Upper lobe of left lung (tissue), 6 donors: ENCODE data around the gene RAPGEFL1. TPM values are rescaled to one million over a fixed set of nuclear protein-coding genes. Genes with fewer than 3 reads are reported as not detected.
A peak's percentile ranks its signal among the peaks of the same experiment; 100 is the strongest.
"Not testable (repeated sequence)": the region's sequence is repeated elsewhere in the genome, so short reads cannot be mapped to it uniquely, and the experiment has no call there.

Experiments used
- ATAC-seq, 2 donors: fragments of 200-7000 bp; cut with Tn5 transposase; one replicate each; pipeline ENCODE4 v1.9.1; 2022; ENCODE audit warnings: mild to moderate bottlenecking in 2 of 2, moderate library complexity in 2 of 2; ENCODE audit not compliant: low FRiP score in 2 of 2
- DNase-seq, 2 donors: peaks; one replicate each; pipeline ENCODE4 v3.0.0-alpha.2; 2019 to 2020
- H3K27ac ChIP-seq, 4 donors: fragments of 200-600 bp; sonication (generic); one replicate each; pipeline ENCODE4 v1.5.1; 2016 to 2019
- H3K27me3 ChIP-seq, 4 donors: fragments of 200-600 bp; sonication (generic); one replicate each; pipeline ENCODE4 v1.5.1; 2017 to 2019
- H3K36me3 ChIP-seq, 4 donors: fragments of 200-600 bp; sonication (generic); one replicate each; pipeline ENCODE4 v1.5.1; 2016 to 2019
- H3K4me1 ChIP-seq, 4 donors: fragments of 200-600 bp; sonication (generic); one replicate each; pipeline ENCODE4 v1.5.1; 2018 to 2019
- H3K4me3 ChIP-seq, 4 donors: fragments of 200-600 bp; sonication (generic); one replicate each; pipeline ENCODE4 v1.5.1; 2017 to 2019; ENCODE audit warnings: mild to moderate bottlenecking in 2 of 4, moderate library complexity in 1 of 4
- H3K9me3 ChIP-seq, 4 donors: fragments of 200-600 bp; sonication (generic); one replicate each; pipeline ENCODE4 v1.5.1; 2018 to 2019
- CTCF ChIP-seq, 6 experiments: fragments of 450-650 bp in 4 of 6; fragments of 200-600 bp in 2 of 6; sonication (generic) in 2 of 6; IDR thresholded peaks; one replicate each; pipeline ENCODE4 v1.5.1; 2016 to 2019; ENCODE audit warnings: antibody characterized with exemption in 6 of 6
- EP300 ChIP-seq, 4 donors: sonication (generic); formaldehyde crosslinking; IDR thresholded peaks; one replicate each; pipeline ENCODE4 v1.5.1; 2017; ENCODE audit warnings: antibody characterized with exemption in 4 of 4, control low read depth in 2 of 4
- POLR2A ChIP-seq, 4 donors: fragments of 450-650 bp; IDR thresholded peaks; one replicate each; pipeline ENCODE4 v1.5.1; 2016 to 2017; ENCODE audit warnings: antibody characterized with exemption in 4 of 4, mild to moderate bottlenecking in 2 of 4
- POLR2AphosphoS5 ChIP-seq, 2 donors: sonication (generic); formaldehyde crosslinking; IDR thresholded peaks; one replicate each; pipeline ENCODE4 v1.5.1; 2017; ENCODE audit warnings: antibody characterized with exemption in 2 of 2
- whole genome bisulfite sequencing, 2 donors: methylation state at CpG; one replicate each; pipeline ENCODE4 v1.1.5; 2017 to 2018; 5-methylcytosine and 5-hydroxymethylcytosine counted together
- total RNA-seq, 6 donors: library from RNA; depleted of rRNA in 4 of 6; stranded (reverse); fragments of >200 nt in 4 of 6; gene quantifications; one replicate each; pipeline versions ENCODE4 v1.1.0 to v1.2.1, GENCODE V29; 2016 to 2021
- donor health status: DM: no; HTN: no; CAD: no; lungs with moderate emphysema.
- donor health status: DM: no; HTN: yes; CAD: no; lungs with severe emphysema.

Gene RAPGEFL1
- total RNA-seq, 6 donors from 2014 or later = 7.6 to 44.0 (median 13.5) TPM

- TF ChIP-seq POLR2A (IDR thresholded peaks at IDR 0.05) (peak in 3 of 4 donors; percentile 17 to 82 (median 17)), CTCF (IDR thresholded peaks at IDR 0.05) (peak; percentile 52 to 91 (median 82)), EP300 (IDR thresholded peaks at IDR 0.05) (no peak), POLR2AphosphoS5 (IDR thresholded peaks at IDR 0.05) (peak; percentile 85 to 92)
- Histone ChIP-seq H3K9me3 (no peaks in the 10 kb centered on the region), H3K27me3 (no peaks in the 10 kb centered on the region), H3K4me3 (peak within 1 kb of the TSS; percentile 60 to 85 (median 69)), H3K36me3 (no peaks in the 10 kb centered on the region), H3K4me1 (peaks cover 14 to 27% (median 16%) of the 10 kb centered on the region in 4 donors), H3K27ac (peak within 1 kb of the TSS; percentile 90 to 97 (median 96))
- peak; percentile 99 to 100 for ATAC-seq
- 2 to 6% methylated on average over 25 to 34 of the region's 59 CpGs for WGBS, 2 donors
- DNase-seq = peak; percentile 96 to 99
Measured at GRCh38 chr17:40218740-40219593, 41.7 kb downstream of the RAPGEFL1 start, which contains the start of gene WIPF2. Gene WIPF2, plus strand, starts transcription at chr17:40219304. Its CDS starts 37,156 bp downstream, at chr17:40256460.

- DNase-seq = peak in 1 of 2 donors; percentile 55
- Histone ChIP-seq H3K36me3 (no peaks in the 10 kb centered on the region), H3K27me3 (no peaks in the 10 kb centered on the region), H3K4me1 (peaks cover 19 to 35% (median 21%) of the 10 kb centered on the region in 4 donors), H3K4me3 (peak overlapping the region; percentile 60 to 85 (median 69)), H3K9me3 (no peaks in the 10 kb centered on the region), H3K27ac (peak overlapping the region; percentile 90 to 97 (median 96))
- 1 to 2% methylated on average over 24 of the region's 24 CpGs for WGBS, 2 donors
- no peak for TF ChIP-seq CTCF (IDR thresholded peaks at IDR 0.05)
- TF ChIP-seq EP300 (IDR thresholded peaks at IDR 0.05) = no peak
- no peak for TF ChIP-seq POLR2AphosphoS5 (IDR thresholded peaks at IDR 0.05)
- no peak for TF ChIP-seq POLR2A (IDR thresholded peaks at IDR 0.05)
- peak; percentile 67 to 73 for ATAC-seq
Measured at GRCh38 chr17:40219594-40220338, 42.5 kb downstream of the RAPGEFL1 start.

- Histone ChIP-seq H3K9me3 (no peaks in the 10 kb centered on the region), H3K4me3 (no peak overlapping the region), H3K4me1 (peaks cover 25 to 45% (median 33%) of the 10 kb centered on the region in 4 donors), H3K27ac (peak overlapping the region; percentile 41 to 79 (median 76)), H3K27me3 (no peaks in the 10 kb centered on the region), H3K36me3 (peaks cover 0 to 23% (median 9%) of the 10 kb centered on the region in 4 donors)
- WGBS, 2 donors = 39 to 53% methylated on average over 5 of the region's 5 CpGs
- TF ChIP-seq EP300 (IDR thresholded peaks at IDR 0.05) = no peak
- TF ChIP-seq POLR2AphosphoS5 (IDR thresholded peaks at IDR 0.05) = no peak
- TF ChIP-seq CTCF (IDR thresholded peaks at IDR 0.05) = no peak
- TF ChIP-seq POLR2A (IDR thresholded peaks at IDR 0.05) = no peak
- ATAC-seq (peak in 1 of 2 donors; percentile 62), DNase-seq (peak in 1 of 2 donors; percentile 86)
Measured at GRCh38 chr17:40224718-40225550, 47.7 kb downstream of the RAPGEFL1 start.

GRCh38 chr17:40229146-40229545 lies 51.9 kb downstream of the RAPGEFL1 start:
- Histone ChIP-seq H3K4me1 (peaks cover 16 to 25% (median 20%) of the 10 kb centered on the region in 4 donors), H3K36me3 (peaks cover 10 to 44% (median 25%) of the 10 kb centered on the region in 4 donors)
- not testable (repeated sequence) for H3K27ac ChIP-seq, H3K4me3 ChIP-seq, ATAC-seq, DNase-seq, H3K27me3 ChIP-seq, H3K9me3 ChIP-seq
- WGBS, 2 donors = 97 to 99% methylated on average over 14 of the region's 14 CpGs
